WTC11 (cell line): ENCODE data around the gene CELF4.

Source experiments
- CBFB ChIP-seq: sonication (generic); formaldehyde crosslinking; IDR thresholded peaks from 2 replicates; pipeline ENCODE4 v1.8.1; 2022; ENCODE audit warnings: mild to moderate bottlenecking, low read depth, missing genetic modification reagents
- CREB1 ChIP-seq: sonication (generic); formaldehyde crosslinking; IDR thresholded peaks from 2 replicates; pipeline ENCODE4 v1.8.0; 2023; ENCODE audit warnings: mild to moderate bottlenecking, missing genetic modification reagents
- EMX1 ChIP-seq: fragments of 250-450 bp; sonication (Bioruptor Pico); IDR thresholded peaks from 2 replicates; pipeline ENCODE4 v1.8.0; 2021; ENCODE audit warnings: mild to moderate bottlenecking
- ETV6 ChIP-seq: sonication (generic); formaldehyde crosslinking; IDR thresholded peaks from 2 replicates; pipeline ENCODE4 v1.8.1; 2022; ENCODE audit warnings: mild to moderate bottlenecking, missing genetic modification reagents
- NR2C2 ChIP-seq: sonication (generic); formaldehyde crosslinking; IDR thresholded peaks from 2 replicates; pipeline ENCODE4 v1.8.0; 2022; ENCODE audit warnings: mild to moderate bottlenecking, missing genetic modification reagents
- ZNF317 ChIP-seq: sonication (generic); formaldehyde crosslinking; IDR thresholded peaks from 2 replicates; pipeline ENCODE4 v1.8.1; 2023; ENCODE audit warnings: low read depth, mild to moderate bottlenecking, moderate library complexity, missing genetic modification reagents, borderline replicate concordance
- TF ChIP-seq, protein P1 (sequence below): fragments of 200-600 bp; IDR thresholded peaks from 2 replicates; pipeline ENCODE4 v1.8.0; 2022; ENCODE audit warnings: antibody characterized with exemption
- TF ChIP-seq, protein P2 (sequence below): sonication (generic); formaldehyde crosslinking; IDR thresholded peaks from 2 replicates; pipeline ENCODE4 v1.8.1; 2023; ENCODE audit warnings: mild to moderate bottlenecking, missing genetic modification reagents, borderline replicate concordance

DNA sequence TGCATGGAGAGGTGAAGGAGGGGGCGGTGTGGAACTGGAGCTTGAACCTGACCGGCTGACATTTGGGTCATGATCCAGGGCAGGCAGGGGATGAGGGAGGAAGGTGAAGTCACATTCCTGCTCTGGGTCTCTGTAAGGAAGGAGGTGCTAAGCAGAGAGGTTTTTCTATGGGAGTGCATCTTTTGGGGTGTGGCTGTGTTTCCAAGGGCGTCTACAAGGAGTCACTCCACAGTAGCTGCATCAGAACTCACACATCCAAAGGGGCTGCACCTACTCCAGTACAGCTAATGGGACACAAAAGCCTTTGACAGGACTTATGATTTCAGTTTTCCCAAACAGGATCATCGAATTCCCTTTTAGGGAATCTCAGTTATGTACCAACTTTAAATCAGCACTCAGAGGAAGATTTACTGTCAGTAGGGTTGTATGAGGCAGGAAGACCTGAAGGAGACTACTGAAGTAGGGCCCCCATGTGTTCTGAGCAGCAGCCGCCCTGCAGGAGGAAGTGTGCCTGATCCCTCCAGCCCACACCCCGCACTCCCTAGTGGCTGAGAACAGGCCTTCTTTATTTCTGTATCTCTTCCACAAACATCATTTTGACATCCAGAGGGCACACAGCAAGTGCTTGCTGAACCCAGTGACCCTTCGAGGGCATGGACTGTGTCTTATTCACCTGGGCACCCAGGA, 137.2 kb downstream of the CELF4 start:
- TF ChIP-seq, protein P1, sequence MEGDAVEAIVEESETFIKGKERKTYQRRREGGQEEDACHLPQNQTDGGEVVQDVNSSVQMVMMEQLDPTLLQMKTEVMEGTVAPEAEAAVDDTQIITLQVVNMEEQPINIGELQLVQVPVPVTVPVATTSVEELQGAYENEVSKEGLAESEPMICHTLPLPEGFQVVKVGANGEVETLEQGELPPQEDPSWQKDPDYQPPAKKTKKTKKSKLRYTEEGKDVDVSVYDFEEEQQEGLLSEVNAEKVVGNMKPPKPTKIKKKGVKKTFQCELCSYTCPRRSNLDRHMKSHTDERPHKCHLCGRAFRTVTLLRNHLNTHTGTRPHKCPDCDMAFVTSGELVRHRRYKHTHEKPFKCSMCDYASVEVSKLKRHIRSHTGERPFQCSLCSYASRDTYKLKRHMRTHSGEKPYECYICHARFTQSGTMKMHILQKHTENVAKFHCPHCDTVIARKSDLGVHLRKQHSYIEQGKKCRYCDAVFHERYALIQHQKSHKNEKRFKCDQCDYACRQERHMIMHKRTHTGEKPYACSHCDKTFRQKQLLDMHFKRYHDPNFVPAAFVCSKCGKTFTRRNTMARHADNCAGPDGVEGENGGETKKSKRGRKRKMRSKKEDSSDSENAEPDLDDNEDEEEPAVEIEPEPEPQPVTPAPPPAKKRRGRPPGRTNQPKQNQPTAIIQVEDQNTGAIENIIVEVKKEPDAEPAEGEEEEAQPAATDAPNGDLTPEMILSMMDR = no peak
- TF ChIP-seq ZNF317 = no peak
- no peak for TF ChIP-seq ETV6 (CRISPR knock-in tag)
- TF ChIP-seq NR2C2 (CRISPR knock-in tag) = no peak
- TF ChIP-seq CREB1 (CRISPR knock-in tag) = no peak
- no peak for TF ChIP-seq CBFB (CRISPR knock-in tag)
- TF ChIP-seq EMX1 (CRISPR knock-in tag) = no peak
- TF ChIP-seq, protein P2, sequence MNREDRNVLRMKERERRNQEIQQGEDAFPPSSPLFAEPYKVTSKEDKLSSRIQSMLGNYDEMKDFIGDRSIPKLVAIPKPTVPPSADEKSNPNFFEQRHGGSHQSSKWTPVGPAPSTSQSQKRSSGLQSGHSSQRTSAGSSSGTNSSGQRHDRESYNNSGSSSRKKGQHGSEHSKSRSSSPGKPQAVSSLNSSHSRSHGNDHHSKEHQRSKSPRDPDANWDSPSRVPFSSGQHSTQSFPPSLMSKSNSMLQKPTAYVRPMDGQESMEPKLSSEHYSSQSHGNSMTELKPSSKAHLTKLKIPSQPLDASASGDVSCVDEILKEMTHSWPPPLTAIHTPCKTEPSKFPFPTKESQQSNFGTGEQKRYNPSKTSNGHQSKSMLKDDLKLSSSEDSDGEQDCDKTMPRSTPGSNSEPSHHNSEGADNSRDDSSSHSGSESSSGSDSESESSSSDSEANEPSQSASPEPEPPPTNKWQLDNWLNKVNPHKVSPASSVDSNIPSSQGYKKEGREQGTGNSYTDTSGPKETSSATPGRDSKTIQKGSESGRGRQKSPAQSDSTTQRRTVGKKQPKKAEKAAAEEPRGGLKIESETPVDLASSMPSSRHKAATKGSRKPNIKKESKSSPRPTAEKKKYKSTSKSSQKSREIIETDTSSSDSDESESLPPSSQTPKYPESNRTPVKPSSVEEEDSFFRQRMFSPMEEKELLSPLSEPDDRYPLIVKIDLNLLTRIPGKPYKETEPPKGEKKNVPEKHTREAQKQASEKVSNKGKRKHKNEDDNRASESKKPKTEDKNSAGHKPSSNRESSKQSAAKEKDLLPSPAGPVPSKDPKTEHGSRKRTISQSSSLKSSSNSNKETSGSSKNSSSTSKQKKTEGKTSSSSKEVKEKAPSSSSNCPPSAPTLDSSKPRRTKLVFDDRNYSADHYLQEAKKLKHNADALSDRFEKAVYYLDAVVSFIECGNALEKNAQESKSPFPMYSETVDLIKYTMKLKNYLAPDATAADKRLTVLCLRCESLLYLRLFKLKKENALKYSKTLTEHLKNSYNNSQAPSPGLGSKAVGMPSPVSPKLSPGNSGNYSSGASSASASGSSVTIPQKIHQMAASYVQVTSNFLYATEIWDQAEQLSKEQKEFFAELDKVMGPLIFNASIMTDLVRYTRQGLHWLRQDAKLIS (CRISPR knock-in tag) = no peak
